CD4-positive, alpha-beta T cell treated with Interleukin-6 for 4 hours (primary cell): ENCODE measurements around the gene MEIS2.

Experiments
- DNase-seq: peaks from one replicate; pipeline ENCODE4 v3.0.0-alpha.2; 2020; ENCODE audit warnings: mixed read lengths

Gene MEIS2

GRCh38 chr15:36958606-36959005, 141.7 kb downstream of the MEIS2 start:
- DNase-seq = no peak

DNA sequence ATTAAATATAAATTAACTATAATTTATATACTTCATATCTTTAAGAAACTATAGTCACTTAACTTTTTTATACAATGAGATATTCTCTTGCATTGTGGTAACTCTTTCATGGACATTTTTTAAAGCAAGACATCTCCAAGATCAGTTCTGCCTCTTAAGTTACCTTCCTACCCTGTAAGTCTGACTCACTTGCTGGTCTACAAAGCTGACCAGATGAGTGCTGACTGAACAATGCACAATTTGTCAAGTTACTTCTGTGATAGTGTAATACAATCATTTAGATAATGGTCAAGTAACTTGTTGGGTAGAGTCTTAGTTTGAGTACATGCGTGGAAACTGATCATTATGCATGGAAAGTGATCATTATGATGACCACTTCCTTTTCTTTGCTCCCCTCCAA, 145.9 kb downstream of the MEIS2 start:
- no peak for DNase-seq

DNA sequence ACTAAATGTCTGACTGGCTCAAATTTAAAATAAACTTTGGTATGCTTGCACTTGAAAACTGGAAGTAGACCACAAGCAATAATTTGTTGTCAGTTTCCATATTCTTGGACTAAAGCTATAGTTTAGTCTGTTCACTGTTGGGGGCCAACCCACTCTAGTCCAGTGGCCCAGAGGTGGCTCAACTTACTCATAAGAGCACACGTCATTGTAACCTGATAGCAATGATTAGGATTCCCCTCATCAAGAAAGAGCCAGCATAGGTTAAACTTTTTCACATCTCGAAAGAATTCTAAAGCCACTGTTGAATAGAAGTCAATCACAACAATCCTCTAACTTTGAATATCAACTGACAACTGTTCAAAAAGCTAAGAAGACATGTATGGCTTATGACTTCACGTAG, 147.0 kb downstream of the MEIS2 start:
- DNase-seq = no peak

- DNase-seq = no peak
Measured at GRCh38 chr15:36951731-36952247, 148.6 kb downstream of the MEIS2 start.

DNA sequence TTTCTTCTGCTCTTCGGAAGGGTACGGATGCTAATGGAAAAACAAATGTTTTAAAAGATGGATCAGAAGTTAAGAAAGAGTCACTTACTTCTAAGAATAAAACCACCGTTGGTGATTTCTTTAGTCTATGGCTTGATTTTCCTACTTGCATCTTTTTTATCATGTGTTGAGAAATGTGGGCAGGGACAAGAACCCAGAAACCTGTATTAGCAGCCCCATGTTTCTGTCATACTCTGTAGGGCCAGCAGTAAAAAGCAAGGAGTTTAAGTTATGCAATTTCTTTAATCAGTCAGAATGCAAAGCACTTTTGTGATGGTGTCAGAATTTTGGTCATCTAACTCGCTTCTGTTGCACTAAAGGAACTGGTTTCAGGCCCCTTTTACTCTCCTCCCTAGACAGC, 150.0 kb downstream of the MEIS2 start:
- no peak for DNase-seq

GRCh38 chr15:36948982-36949381, 151.4 kb downstream of the MEIS2 start:
- no peak for DNase-seq

DNA sequence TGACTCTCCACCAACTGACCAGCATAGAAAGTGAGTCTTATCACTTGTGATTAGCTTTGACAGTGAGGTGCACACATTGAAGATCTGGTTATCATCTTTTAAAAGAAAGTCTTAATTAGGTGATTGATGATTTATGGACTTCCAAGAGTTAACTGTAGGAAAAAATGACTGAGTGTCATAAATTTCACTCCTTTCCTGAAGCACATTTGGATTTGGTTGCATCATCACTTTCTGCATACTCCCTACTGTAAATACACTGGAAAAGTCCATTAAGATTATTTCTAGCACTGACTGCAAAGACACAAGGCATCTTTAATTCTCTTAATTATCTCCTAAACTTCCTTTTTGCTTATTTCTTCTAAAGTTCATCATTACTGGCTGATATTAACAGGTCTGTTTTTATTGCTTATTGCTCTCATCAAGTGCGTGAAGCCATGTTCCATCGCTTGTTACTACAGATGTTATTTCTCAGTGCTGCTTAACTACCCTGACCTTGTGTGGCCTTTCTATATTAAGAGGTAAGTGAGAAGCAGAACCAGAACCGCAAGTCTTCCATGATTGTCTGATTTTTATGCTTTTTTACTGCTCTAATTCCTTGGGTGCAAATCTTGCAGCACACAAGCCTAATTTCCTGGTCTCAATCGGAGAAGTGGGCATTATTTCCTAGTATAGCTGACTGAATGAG, 153.2 kb downstream of the MEIS2 start:
- DNase-seq = no peak

DNA sequence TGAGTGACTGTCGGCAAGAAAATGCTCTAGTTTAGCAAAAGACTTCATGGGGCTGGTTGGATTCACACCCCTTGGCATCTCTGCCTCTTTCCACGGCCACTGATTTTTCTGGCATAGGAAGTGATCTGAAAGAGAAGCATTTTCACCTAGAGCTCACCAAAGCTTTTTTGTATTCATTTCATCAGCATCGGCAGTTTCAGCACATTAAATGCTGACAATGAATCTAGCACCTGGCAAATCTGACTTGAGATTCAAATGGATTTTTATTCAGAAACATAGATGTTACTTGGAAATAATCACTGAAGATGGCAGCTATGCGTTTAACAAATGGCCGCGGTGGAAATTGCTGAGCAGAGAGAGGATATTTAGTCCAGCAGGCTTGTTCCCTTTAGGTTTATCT, 155.9 kb downstream of the MEIS2 start:
- DNase-seq = no peak

DNA sequence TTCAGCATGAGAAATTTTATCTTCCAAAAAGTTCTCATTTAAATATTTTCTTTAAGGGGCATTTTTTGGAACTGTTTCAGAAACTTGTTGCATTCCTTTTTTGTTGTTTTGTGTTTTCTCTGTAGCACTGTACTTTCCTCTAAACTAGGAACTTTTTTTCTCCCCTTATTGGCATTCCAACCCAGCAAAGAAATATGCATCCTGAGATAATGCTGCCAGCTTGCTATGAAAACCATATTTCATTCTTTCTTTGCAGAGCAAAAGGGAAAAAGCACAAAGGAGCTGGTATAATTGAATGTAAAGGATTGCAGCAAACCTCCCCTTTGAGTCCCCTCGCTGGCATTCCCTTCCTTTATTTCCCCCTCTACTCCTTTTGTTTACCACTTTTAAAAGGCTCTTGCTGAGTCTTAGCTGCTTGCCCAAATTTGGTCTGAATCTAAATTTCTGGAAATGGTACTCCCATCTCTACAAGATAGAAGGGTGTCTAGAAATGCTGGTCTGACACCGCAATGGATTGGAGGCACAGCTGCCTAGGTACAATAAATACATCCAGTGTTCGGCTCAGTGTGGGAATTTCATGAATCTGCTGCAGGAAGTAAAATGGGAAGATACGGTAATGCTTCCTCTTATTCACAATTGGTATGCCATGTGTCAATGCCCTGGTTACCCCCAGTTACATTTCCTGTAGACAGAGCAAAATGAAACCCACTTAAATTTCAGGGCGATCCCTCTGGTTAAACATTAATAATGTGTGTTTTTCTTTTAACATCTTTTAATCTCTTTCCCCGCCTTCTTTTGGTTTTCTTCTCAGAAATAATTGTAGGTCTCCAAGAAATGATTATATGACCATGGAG, 156.6 kb downstream of the MEIS2 start:
- DNase-seq = no peak

GRCh38 chr15:36942248-36942827, 158.0 kb downstream of the MEIS2 start:
- DNase-seq = no peak

DNA sequence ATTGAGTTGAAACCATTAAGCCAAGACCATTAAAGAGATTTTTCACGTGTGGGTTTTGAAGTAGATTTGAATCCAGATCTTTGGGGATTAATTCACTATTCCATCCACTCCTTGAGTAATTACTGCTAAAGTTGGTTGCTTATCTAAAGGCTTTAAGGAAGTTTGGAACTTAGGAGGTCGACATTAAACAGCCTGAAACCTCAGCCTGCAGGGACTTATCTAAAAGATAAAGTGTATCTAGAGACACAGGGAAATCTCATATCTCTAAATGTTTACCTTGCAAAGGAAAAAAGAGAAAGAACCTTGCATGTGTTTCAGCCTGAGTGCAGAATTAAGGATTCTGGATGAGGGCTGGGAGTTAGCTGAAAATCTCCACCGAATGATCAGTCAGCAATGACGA, 158.6 kb downstream of the MEIS2 start:
- DNase-seq = no peak

DNA sequence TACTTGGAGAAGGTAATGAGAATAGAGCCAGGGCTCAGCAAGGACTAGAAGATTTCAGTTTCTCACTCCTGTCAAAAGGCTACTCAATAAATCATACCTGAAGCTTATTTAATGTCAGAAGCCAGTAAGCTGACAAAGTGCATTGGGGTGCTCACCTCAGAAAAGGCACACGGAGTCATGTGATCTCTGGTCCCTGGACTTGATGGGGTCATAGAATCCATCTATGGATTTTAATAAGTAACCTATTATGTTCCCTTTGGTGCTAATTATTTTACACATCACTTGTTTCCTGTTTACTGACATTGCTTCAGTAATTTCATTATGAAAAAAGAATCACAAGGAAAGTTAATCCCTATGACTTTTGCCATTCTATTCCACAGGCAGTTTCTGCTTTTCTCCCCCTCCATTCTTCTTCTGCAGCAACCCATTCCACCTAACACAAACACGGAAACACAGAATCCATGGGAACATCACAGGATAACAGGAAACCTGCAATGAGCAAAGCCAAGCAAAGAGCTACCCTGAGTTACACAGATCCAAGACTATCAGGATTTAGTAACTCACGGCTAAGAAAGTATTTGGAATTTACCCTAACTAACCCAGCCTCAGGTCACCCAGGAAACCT, 159.6 kb downstream of the MEIS2 start:
- DNase-seq = no peak

- no peak for DNase-seq
Measured at GRCh38 chr15:36940219-36940618, 160.1 kb downstream of the MEIS2 start.

DNA sequence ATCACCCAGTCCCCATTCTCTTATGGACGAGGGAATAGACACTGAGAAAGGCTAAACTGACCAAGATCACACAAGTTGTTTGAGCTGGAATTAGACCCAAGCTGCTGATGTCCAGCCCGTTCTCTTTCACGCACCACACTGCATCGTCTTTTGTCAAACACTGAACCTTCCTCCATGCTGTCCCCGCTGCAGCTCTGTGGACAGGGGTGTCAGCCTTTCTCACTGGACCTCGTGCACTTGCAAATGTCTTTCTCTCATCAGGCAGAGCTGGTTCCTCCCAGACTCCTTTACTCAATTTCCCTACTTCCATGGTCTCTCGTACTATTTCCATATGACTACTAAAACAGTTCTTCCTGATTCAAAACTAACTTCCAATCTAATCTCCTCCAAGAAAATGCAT, 161.6 kb downstream of the MEIS2 start:
- no peak for DNase-seq

DNA sequence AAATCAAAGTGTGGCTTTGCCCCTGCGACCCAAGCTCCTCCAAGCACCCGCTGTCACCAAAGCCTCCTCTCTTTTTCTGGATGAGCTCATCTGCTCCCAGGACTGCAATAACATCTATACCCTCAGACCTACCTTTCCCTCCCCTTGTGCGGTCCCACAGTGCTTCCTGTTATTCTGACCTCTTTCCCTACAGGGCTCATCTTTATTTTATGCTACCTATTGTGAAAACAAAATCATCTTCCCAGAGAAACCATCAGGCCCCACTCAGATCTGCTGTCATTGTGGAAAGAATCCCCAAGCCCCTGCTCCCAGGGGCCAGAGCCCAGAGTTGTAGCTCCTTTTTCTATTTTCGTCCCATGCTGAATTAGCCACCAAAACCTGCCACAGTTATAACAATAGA, 162.2 kb downstream of the MEIS2 start:
- DNase-seq = no peak

DNA sequence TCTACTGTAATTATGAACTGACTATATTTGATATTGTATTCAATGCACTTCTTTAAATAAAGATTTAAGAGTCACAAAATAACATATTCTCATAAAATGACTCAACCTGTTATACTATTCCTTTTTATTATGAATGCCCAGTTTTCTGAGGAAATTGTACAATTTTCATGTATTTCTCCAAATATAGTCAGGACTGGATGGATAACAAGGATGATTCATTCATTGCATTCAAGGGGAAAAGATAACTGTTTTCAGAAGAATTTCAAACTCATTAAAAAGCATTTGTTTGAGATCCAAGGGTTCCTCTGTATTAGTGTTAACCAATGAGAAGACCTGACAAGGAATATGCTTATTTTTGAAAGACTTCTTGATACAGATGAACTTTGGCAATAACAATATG, 163.7 kb downstream of the MEIS2 start:
- no peak for DNase-seq

- DNase-seq = no peak
Measured at GRCh38 chr15:36933255-36933990, 166.9 kb downstream of the MEIS2 start.

GRCh38 chr15:36932070-36932469, 168.3 kb downstream of the MEIS2 start:
- no peak for DNase-seq

DNA sequence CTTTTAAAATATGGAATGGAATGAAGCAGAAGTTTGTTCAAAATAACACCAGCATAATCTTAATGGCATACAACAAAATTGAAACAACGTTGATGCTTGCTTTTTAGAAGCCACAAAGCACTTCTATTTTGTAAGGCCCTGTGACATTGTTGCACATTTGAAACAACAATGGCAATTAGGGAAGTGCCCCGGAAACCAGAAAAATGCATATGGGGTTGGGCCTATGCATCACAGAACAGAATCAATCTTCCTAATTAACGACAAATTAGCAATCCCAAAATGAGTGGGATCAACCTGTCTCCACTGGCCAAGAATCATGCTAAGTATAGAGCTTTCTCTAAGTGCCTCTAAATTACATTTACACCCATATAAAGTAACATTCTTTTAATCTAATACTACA, 168.9 kb downstream of the MEIS2 start:
- no peak for DNase-seq

DNA sequence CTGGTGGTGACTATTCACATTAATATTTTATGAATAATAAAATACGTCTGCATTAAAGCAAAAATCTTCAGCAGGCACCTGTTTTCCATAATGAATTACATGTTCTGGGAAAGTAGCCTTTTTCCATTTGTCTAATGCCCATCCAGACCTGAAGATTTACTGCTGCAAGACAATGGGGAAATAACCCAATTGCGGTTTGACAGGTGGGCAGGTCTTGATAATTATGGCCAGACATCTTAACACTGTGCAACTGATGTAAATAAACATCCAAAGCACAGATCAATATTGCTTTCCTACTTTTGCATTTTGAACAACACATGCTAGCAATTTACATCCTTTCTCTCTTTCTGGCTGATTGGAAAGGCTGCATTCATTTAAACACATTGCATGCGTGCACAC, 173.9 kb downstream of the MEIS2 start:
- no peak for DNase-seq

GRCh38 chr15:36925653-36926426, 174.5 kb downstream of the MEIS2 start:
- no peak for DNase-seq

GRCh38 chr15:36925049-36925448, 175.3 kb downstream of the MEIS2 start:
- no peak for DNase-seq
